GM21447 (cell line): ENCODE measurements around the gene MPEG1.

ENCODE experiments used
- ATAC-seq: cut with Tn5 transposase; IDR thresholded peaks from one replicate; pipeline ENCODE4 v1.9.1; 2021; ENCODE audit not compliant: unreplicated experiment

The MPEG1 gene

DNA sequence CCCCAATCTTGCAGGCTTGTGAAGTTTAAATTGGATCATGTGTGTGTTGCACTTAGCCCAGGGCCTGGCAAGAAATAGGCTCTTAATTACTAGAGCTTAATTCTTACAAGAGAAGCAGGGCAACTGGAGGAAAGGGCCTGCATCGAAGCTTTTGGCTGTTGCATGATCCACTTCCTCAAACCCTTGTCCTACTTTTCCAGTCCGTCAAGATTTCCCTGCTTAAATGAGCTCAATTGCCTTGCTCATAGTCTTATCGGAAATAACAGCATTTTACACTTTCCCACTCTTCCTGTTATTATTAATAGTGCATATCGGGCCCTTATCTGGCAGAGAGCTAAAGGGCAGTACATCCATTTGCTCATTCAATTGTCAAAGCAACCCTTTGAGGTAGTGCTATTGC is 22.7 kb downstream of the MPEG1 start:
- no peak for ATAC-seq

DNA sequence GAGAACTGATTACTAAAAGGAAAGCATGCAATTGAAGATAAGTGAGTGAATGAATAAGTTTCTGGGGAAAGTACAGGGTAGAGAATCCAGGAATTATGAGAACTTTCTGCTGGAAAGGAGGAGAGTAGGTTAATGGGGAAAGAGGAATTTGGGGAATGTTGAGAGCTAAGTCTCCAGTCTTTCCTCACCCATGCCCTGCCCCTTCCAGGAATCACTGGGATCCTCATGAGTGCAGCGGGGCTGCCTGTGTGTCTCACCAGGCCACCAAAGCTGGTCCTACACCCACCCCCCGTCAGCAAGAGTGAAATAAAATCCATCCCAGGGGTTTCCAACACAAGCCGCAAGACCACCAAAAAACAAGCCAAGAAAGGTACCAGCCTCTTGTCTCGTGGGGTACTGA is 23.8 kb downstream of the MPEG1 start:
- ATAC-seq, result no peak

- no peak for ATAC-seq
Observed at GRCh38 chr11:59187587-59187986, 25.1 kb downstream of the MPEG1 start.

DNA sequence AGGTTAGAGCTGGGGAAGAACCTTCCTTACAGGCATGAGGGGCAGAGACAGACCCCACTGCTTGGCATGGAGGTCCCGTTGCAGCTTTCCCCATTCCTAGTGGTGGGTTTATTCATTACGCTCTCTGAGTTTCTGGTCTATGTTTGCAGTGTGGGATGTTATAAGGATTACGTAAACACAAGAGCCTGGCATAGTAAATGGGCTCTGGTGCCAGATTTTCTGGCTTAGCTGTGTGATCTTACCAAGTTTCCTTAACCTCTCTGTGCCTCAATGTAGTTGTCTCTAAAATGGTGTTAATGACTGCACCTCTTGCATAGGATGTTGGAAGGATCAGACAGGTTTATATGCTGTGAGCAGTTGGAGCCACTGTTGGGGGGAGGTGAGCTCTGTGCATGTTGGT is 25.7 kb downstream of the MPEG1 start:
- no peak for ATAC-seq

GRCh38 chr11:59186130-59186594 is 26.6 kb downstream of the MPEG1 start:
- no peak for ATAC-seq

- ATAC-seq, result no peak
Observed at GRCh38 chr11:59185386-59185945, 27.3 kb downstream of the MPEG1 start.

- ATAC-seq, result no peak
Observed at GRCh38 chr11:59184691-59185339, 27.9 kb downstream of the MPEG1 start.

DNA sequence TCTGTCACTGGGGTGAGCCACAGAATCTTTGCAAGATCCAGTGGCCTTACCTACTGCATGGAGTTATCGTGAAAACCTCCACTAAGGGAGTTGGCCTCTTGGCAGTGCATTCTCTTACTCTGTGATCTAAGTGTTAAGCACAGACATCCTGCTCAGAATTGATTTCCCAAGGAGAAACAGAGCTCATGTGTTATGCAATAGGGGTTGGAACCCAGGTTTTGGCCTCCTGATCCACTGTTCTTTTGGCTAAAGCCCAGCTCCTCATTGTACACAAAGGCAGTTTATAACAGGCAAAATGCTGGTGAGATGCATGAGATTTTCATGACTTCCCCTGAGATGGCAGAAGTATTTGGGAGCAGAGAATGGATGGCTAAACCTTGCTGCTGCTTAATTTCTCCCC is 29.0 kb downstream of the MPEG1 start:
- ATAC-seq, result no peak

DNA sequence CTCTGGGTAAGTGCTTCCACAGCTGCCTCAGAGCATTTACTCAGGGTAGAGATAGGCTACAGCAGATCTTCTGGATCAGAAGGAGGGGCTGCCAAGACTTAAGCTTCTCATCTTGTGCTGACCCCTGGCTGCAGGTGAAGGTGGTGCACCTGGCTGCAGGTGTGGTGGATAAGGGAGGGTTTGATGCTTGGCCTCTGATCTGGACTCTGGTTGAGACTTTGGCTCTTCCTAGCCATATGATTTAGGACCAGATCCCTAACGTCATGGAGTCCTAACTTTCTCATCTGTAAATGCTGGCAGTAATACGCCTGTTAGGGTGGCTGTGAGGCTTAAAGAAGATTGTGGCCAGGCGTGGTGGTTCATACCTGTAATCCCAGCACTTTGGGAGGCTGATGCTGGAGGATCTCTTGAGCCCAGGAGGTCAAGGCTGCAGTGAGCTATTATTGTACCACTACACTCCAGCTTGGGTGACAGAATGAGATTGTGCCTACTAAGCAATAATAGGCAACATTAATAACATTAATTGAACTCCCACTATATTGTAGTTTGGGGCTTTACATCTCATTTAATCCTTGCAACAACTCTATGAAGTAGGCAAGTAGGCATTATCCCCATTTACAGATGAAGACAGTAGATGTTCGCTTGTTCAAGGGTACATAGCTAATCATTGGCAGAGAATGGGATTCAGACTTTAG is 30.1 kb downstream of the MPEG1 start:
- ATAC-seq, result no peak

- no peak for ATAC-seq
Observed at GRCh38 chr11:59181746-59182456, 30.8 kb downstream of the MPEG1 start.

- ATAC-seq, result no peak
Observed at GRCh38 chr11:59180907-59181306, 31.8 kb downstream of the MPEG1 start.

DNA sequence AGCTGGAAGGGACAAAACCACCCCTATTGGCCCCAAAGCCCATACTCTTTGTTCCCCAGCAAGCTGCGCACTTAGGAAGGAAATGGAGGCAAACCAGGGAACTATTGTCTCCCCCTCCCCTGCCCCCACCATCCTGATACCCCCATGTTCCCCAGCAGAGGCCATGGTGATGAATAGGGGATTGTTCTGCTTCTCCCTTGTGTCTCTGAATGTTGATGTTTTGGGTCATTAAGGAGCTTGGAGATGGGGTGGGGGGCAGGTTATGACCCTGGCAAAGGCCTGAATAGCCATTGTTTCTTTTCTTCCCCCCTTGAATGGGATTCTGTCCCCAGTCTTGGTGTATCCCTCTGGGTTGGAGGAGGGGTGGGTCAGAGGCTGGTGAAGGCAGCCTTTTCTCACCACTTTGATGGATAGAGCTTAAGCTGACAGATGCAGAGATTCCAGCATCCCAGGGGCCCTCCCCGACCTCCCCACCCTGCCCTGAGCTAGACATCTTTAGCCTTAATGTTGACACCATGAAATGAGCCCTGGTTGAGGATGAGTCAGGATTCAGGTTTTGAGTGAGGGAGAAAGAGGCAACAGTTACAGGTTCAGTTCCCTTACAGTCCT is 32.5 kb downstream of the MPEG1 start:
- ATAC-seq, result no peak

DNA sequence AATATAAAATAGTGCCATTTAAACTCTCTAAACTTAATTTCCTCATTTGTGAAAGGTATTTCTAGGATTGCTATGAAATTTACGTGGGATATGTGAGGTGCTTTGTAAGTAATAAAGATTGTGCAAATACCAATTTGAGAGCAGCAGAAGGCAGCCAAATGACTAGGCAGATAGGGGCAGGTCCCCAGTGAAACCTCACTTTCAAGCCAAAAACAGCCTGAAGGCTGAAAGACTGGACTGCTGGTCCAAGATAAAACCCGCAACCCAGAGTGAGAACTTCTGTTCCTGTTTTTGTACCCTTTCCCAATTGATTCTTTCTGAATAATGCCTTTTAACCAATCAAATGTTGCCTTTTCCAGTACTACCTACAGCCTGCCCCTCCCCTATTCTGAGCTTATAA is 33.6 kb downstream of the MPEG1 start:
- no peak for ATAC-seq

DNA sequence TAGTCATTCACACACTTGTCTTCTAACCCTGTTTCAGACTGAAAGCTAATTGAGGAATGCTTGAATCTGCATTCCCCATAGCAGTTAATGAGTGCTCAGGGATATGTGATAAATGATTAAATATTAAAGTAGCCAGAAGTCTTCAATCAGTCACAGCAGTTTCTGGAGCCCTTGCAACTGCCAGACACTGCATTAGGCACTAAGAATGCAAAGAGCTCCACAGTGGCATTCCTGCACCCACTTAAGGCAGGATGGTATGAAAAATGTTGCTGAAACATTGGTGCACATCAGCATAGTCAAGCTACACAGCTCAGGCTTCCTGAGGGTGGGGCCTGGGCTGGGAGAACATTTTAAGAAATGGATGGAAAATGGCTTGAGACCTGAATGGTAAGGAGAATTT is 34.3 kb downstream of the MPEG1 start:
- ATAC-seq, result no peak

GRCh38 chr11:59176330-59176729 is 36.4 kb downstream of the MPEG1 start:
- no peak for ATAC-seq

DNA sequence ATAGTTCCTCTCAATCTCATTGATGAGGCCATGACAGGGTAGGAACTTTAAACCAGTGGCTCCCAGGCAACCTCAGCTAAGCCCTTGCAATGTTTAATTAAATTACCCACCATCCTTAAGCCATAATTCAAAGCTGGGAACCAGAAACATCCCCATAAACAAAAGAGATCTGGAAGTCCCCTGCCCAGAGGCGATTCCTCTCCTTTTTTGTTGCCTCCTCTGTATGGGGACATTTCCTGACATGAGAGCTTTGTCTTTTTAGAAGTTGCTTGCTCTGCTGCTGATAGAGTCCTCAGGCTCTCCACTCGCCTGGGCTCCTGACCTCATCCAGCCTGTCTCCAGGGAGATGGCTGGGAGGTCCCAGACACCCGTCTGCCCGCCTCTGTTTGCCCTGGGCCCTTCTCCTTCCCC is 37.6 kb downstream of the MPEG1 start:
- ATAC-seq, result no peak

DNA sequence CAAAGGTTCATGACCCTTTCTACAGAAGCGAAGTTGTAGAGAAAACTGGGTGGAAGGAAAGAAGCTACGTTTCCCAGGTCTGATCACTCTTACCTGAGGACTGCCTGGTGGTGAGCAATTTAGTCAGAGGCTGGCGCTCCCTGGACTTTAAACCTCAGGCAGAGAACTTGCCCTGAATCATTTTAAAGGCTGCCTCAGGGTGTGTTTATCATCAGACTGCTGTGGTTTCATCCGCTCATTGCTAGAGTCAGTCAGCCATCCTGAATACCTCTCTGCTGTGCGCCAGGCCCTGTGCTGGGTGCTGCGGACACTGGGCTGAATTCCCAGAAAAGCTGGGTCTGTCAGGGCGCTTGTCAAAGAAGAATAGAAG is 38.1 kb downstream of the MPEG1 start:
- ATAC-seq, result no peak

DNA sequence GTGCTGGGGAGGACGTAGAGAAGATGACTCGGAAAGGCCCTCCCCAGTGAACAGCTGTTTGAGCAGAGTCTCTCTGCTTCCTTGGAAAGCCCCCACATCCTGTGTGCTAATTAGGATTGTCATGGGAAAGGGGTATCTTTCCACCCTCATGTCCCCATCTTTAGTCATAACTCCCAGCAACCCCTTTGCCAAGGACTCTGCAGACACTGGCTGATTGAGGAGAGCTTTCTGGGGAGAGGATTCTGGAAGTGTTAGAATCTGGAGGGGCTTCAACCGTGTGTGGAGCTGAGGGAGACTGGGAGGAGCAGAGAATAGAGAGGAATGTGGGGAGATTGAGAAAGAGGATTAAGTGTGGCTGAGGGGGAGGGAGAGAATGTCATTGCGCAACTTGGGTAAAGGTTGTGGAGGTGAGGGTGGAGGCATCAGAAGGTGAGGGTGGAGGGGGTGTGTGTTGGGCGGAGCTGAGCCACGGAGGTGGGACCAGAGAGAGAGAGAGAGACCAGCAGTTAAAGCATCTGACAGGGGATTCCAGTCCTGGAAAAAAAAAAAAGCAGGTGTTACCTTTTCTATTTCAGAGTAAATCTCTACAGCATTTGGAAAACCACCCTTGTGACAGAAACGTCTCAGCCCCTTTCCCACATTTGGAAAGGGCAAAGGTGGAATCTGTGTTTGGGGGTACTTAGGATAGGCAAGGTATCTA is 38.6 kb downstream of the MPEG1 start:
- ATAC-seq, result no peak

DNA sequence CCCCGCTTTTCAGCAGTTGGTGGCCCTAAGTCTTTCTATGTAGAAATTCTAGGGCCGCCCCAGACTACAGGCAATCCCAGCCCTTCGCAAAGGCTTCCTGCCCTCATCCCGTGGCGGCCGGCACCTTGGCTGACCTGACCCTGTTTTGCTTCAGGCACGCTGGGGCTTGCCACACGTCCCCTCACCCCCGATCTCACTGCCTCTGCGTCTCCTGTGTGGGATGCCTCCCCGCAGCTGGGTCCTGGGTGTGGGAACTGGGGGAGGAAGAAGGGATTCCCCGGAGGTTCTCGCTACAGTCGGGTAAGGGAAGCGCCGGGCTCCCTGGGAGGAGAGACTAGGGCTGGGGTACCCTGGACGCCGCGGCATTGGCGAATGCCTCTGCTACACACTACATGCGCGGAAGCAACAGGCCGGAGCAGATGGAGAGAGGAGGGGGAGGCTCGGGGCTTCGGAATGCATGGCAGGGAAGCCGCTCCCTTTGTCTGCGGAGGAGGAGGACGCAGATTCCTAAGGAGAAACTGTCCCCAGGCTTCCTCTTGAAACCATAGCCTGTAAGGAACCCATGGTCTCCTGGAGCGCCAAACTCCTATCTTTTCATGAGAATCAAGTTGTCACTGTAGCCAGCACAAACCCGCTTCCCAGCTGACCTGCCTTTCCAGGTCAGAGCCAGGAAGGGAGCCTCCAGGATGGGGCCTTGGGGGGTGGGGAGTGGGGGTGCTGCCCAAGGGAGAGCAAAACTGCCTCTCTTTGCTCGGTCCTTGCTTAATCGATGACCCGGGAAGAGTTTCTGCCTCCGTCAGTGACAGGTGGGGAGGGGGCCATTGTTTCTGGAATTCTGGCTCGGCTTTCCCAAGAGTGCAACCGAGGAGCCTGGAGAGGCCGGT is 39.4 kb downstream of the MPEG1 start:
- ATAC-seq, result peak; percentile 26
